ENCODE data around the gene BCAS1. TPM values are rescaled to one million over a fixed set of nuclear protein-coding genes. Genes with fewer than 3 reads are reported as not detected.
"Not testable (repeated sequence)": the region's sequence is repeated elsewhere in the genome, so short reads cannot be mapped to it uniquely, and the experiment has no call there.

Gene BCAS1
- total and polyA plus RNA-seq, 2 experiments from 2014 or later = not detected

GRCh38 chr20:53935344-53936084 is 134.9 kb downstream of the BCAS1 start:
- H3K36me3 ChIP-seq = no peaks in the 10 kb centered on the region
- TF ChIP-seq CTCF (IDR thresholded peaks at IDR 0.05; ENCODE audit: low read depth, low read length) = no peak
- peaks cover 30% of the 10 kb centered on the region for H3K4me1 ChIP-seq (ENCODE audit: low read depth)
- H3K27me3 ChIP-seq = no peaks in the 10 kb centered on the region
- H3K9me3 ChIP-seq (ENCODE audit: low read depth) = no peaks in the 10 kb centered on the region
- no peak overlapping the region for H3K4me3 ChIP-seq
- no peak overlapping the region for H3K27ac ChIP-seq
- DNase-seq (ENCODE audit: low read depth in 1 of 2, low spot score in 1 of 2) = peak in 1 of 2 donors; percentile 23

- peak in 1 of 2 donors; percentile 90 for DNase-seq (ENCODE audit: low read depth in 1 of 2, low spot score in 1 of 2)
- no peaks in the 10 kb centered on the region for H3K36me3 ChIP-seq
- H3K4me1 ChIP-seq (ENCODE audit: low read depth) = peaks cover 22% of the 10 kb centered on the region
- no peak for TF ChIP-seq CTCF (IDR thresholded peaks at IDR 0.05; ENCODE audit: low read depth, low read length)
- no peaks in the 10 kb centered on the region for H3K9me3 ChIP-seq (ENCODE audit: low read depth)
- H3K4me3 ChIP-seq = no peak overlapping the region
- H3K27me3 ChIP-seq = no peaks in the 10 kb centered on the region
- peak overlapping the region; percentile 62 for H3K27ac ChIP-seq
Observed at GRCh38 chr20:53934421-53935343, 135.7 kb downstream of the BCAS1 start.

GRCh38 chr20:53933232-53933846 is 137.1 kb downstream of the BCAS1 start:
- no peak overlapping the region for H3K4me3 ChIP-seq
- no peaks in the 10 kb centered on the region for H3K9me3 ChIP-seq (ENCODE audit: low read depth)
- H3K4me1 ChIP-seq (ENCODE audit: low read depth) = peaks cover 14% of the 10 kb centered on the region
- DNase-seq (ENCODE audit: low read depth in 1 of 2, low spot score in 1 of 2) = no peak
- no peak overlapping the region for H3K27ac ChIP-seq
- TF ChIP-seq CTCF (IDR thresholded peaks at IDR 0.05; ENCODE audit: low read depth, low read length) = no peak
- H3K27me3 ChIP-seq = no peaks in the 10 kb centered on the region
- no peaks in the 10 kb centered on the region for H3K36me3 ChIP-seq

GRCh38 chr20:53932655-53933192 is 137.7 kb downstream of the BCAS1 start:
- H3K36me3 ChIP-seq; H3K4me3 ChIP-seq; H3K9me3 ChIP-seq (ENCODE audit: low read depth); H3K27me3 ChIP-seq; H3K27ac ChIP-seq; DNase-seq (ENCODE audit: low read depth in 1 of 2, low spot score in 1 of 2): not testable (repeated sequence)
- peaks cover 14% of the 10 kb centered on the region for H3K4me1 ChIP-seq (ENCODE audit: low read depth)

GRCh38 chr20:53931597-53931996 is 138.8 kb downstream of the BCAS1 start:
- no peaks in the 10 kb centered on the region for H3K9me3 ChIP-seq (ENCODE audit: low read depth)
- no peak overlapping the region for H3K27ac ChIP-seq
- DNase-seq (ENCODE audit: low read depth in 1 of 2, low spot score in 1 of 2) = no peak
- H3K4me3 ChIP-seq = no peak overlapping the region
- H3K36me3 ChIP-seq = no peaks in the 10 kb centered on the region
- H3K4me1 ChIP-seq (ENCODE audit: low read depth) = peaks cover 15% of the 10 kb centered on the region
- TF ChIP-seq CTCF (IDR thresholded peaks at IDR 0.05; ENCODE audit: low read depth, low read length) = no peak
- H3K27me3 ChIP-seq = no peaks in the 10 kb centered on the region

All from cardiac muscle cell (in vitro differentiated cells and primary cell).